D721Med (cell line): ENCODE data around the gene MYH14.
"Not testable (repeated sequence)": the region's sequence is repeated elsewhere in the genome, so short reads cannot be mapped to it uniquely, and the experiment has no call there.

Experiments used
- DNase-seq: peaks from one replicate; pipeline ENCODE4 v3.0.0; 2011; ENCODE audit warnings: low spot score; ENCODE audit not compliant: insufficient read length
- FAIRE-seq: peaks from 2 replicates; lab custom pipeline; 2011; peaks lifted over from hg19 to GRCh38; lab: Jason Lieb, UNC
- TF ChIP-seq, protein P1 (sequence below): IDR thresholded peaks from 2 replicates; pipeline ENCODE4 v1.5.1; 2012; ENCODE audit warnings: mild to moderate bottlenecking, control low read depth; ENCODE audit not compliant: insufficient read depth; ENCODE audit errors: missing control alignments

MYH14 gene

GRCh38 chr19:50224986-50225747 lies 21.7 kb downstream of the MYH14 start:
- TF ChIP-seq, protein P1, sequence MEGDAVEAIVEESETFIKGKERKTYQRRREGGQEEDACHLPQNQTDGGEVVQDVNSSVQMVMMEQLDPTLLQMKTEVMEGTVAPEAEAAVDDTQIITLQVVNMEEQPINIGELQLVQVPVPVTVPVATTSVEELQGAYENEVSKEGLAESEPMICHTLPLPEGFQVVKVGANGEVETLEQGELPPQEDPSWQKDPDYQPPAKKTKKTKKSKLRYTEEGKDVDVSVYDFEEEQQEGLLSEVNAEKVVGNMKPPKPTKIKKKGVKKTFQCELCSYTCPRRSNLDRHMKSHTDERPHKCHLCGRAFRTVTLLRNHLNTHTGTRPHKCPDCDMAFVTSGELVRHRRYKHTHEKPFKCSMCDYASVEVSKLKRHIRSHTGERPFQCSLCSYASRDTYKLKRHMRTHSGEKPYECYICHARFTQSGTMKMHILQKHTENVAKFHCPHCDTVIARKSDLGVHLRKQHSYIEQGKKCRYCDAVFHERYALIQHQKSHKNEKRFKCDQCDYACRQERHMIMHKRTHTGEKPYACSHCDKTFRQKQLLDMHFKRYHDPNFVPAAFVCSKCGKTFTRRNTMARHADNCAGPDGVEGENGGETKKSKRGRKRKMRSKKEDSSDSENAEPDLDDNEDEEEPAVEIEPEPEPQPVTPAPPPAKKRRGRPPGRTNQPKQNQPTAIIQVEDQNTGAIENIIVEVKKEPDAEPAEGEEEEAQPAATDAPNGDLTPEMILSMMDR: no peak
- FAIRE-seq (no peak), DNase-seq (no peak)

GRCh38 chr19:50226536-50226935 lies 23.1 kb downstream of the MYH14 start:
- FAIRE-seq: no peak
- no peak for DNase-seq

GRCh38 chr19:50228153-50228552 lies 24.7 kb downstream of the MYH14 start:
- FAIRE-seq, DNase-seq: not testable (repeated sequence)

More at GRCh38 chr19:50226536-50226935, 23.1 kb downstream of the MYH14 start:
- TF ChIP-seq, protein P1: no peak

GRCh38 chr19:50230379-50231351 lies 27.2 kb downstream of the MYH14 start:
- FAIRE-seq (no peak), DNase-seq (no peak)
- TF ChIP-seq, protein P1: no peak

DNA sequence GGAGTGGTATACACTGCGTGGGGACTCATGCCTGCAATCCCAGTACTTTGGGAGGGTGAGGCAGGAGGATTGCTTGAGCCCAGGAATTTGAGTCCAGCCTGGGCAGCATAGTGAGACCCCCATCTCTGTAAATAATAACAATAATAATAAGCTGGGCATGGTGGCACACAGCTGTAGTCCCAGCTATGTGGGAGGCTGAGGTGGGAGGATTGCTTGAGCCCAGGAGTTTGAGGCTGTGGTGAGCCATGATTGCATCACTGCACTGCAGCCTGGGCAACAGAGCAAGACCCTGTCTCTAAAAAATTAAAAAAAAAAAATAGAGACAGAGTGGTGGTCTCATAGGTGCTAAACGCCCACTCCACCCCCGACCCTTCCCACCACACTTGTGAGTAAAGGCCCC lies 28.0 kb downstream of the MYH14 start:
- not testable (repeated sequence) for FAIRE-seq, DNase-seq

- TF ChIP-seq, protein P1: no peak
- DNase-seq (no peak), FAIRE-seq (no peak)
These were observed 28.4 kb downstream of the MYH14 start for GRCh38 chr19:50231821-50232220.

GRCh38 chr19:50232600-50232999 lies 29.2 kb downstream of the MYH14 start:
- no peak for DNase-seq
- no peak for FAIRE-seq
- TF ChIP-seq, protein P1: no peak
